HepG2 (cell line): Measurements from ENCODE around the gene ZIM2. TPM values are rescaled to one million over a fixed set of nuclear protein-coding genes. Genes with fewer than 3 reads are reported as not detected.

ENCODE experiments used
- ATAC-seq: fragments of 200-7000 bp; cut with Tn5 transposase; 3 replicates; pipeline ENCODE4 v1.9.1; 2020; ENCODE audit warnings: mild to moderate bottlenecking, moderate library complexity
- BruUV-seq: library from RNA; stranded (reverse); fragments of 400-500 nt; replicated peaks from 2 replicates; lab custom pipeline; 2021; lab: Mats Ljungman, UMichigan
- CTCF ChIA-PET: fragments of 300-600 bp; formaldehyde crosslinking; extraction: SDS; loops from one replicate; lab custom pipeline; 2021; ENCODE audit warnings: low total read pairs, inconsistent platforms, low intra/inter-chr PET ratio; lab: Yijun Ruan, JAX
- POLR2A ChIA-PET: fragments of 350-600 bp; sonication (Branson Sonifier 250); formaldehyde crosslinking; loops from one replicate; lab custom pipeline; 2020; ENCODE audit warnings: antibody characterized with exemption, inconsistent platforms; lab: Yijun Ruan, JAX
- DNase-seq: peaks from one replicate; pipeline ENCODE4 v3.0.0-alpha.2; 2015; ENCODE audit warnings: low spot score
- FAIRE-seq: peaks from 3 replicates; lab custom pipeline; 2011; peaks lifted over from hg19 to GRCh38; lab: Jason Lieb, UNC
- H2AFZ ChIP-seq: one replicate; pipeline ENCODE4 v1.6.1; 2011; ENCODE audit warnings: low read length, inconsistent platforms
- H3K27ac ChIP-seq: fragments of 300-600 bp; 3 replicates; pipeline ENCODE4 v1.8.0; 2011; ENCODE audit warnings: mixed run types, mild to moderate bottlenecking, mixed read lengths, low read length, inconsistent platforms; ENCODE audit not compliant: insufficient read depth; ENCODE audit errors: extremely low read length
- H3K27me3 ChIP-seq, 2 experiments: fragments of 200-600 bp in 1 of 2; 2 replicates in 1 of 2; 3 replicates in 1 of 2; pipeline versions ENCODE4 v1.6.0 to v1.8.0; 2011; ENCODE audit warnings: low read length in 2 of 2, mild to moderate bottlenecking in 2 of 2, moderate library complexity in 2 of 2, inconsistent platforms in 1 of 2; ENCODE audit not compliant: insufficient read depth in 2 of 2, control insufficient read depth in 1 of 2
- H3K36me3 ChIP-seq, 2 experiments: fragments of 200-600 bp in 1 of 2; replicated peaks in 1 of 2; 2 replicates in 1 of 2; 3 replicates in 1 of 2; pipeline versions ENCODE4 v1.5.1 to v1.8.0; 2011; ENCODE audit warnings: low read length in 2 of 2, inconsistent platforms in 1 of 2; ENCODE audit not compliant: insufficient read depth in 2 of 2, control insufficient read depth in 1 of 2
- H3K4me1 ChIP-seq: 2 replicates; pipeline ENCODE4 v1.5.1; 2012; ENCODE audit warnings: low read length, inconsistent platforms; ENCODE audit not compliant: insufficient read depth
- H3K4me2 ChIP-seq: 2 replicates; pipeline ENCODE4 v1.6.0; 2011; ENCODE audit warnings: low read depth, low read length, inconsistent platforms
- H3K4me3 ChIP-seq, 3 experiments: fragments of 200-600 bp in 1 of 3; sonication (generic), shearing (Covaris generic) in 1 of 3; replicated peaks in 1 of 3; 2 replicates each; pipeline ENCODE4 v1.5.1; 2011 to 2016; ENCODE audit warnings: low read length in 3 of 3, inconsistent platforms in 2 of 3, low read depth in 2 of 3, mild to moderate bottlenecking in 2 of 3, control low read depth in 1 of 3, mixed read lengths in 1 of 3; ENCODE audit not compliant: insufficient read depth in 1 of 3
- H3K79me2 ChIP-seq: one replicate; pipeline ENCODE4 v1.6.1; 2011; ENCODE audit warnings: low read length, inconsistent platforms; ENCODE audit not compliant: insufficient read depth
- H3K9ac ChIP-seq: 2 replicates; pipeline ENCODE4 v1.6.0; 2011; ENCODE audit warnings: mild to moderate bottlenecking, low read depth, low read length, inconsistent platforms; ENCODE audit not compliant: insufficient read depth
- H3K9me3 ChIP-seq: 2 replicates; pipeline ENCODE4 v1.5.1; 2012; ENCODE audit warnings: mild to moderate bottlenecking, low read length
- H4K20me1 ChIP-seq: 2 replicates; pipeline ENCODE4 v1.6.0; 2011; ENCODE audit warnings: inconsistent platforms, mild to moderate bottlenecking, low read length, moderate library complexity; ENCODE audit not compliant: insufficient read depth
- HNRNPLL ChIP-seq: fragments of 200-400 bp; formaldehyde crosslinking; IDR thresholded peaks from 2 replicates; pipeline ENCODE4 v1.6.1; 2017; ENCODE audit warnings: mild to moderate bottlenecking, low read depth, low read length; ENCODE audit not compliant: poor library complexity, severe bottlenecking
- KMT2B ChIP-seq: IDR thresholded peaks from 2 replicates; pipeline ENCODE4 v1.6.1; 2016; ENCODE audit warnings: missing genetic modification reagents, missing compliant biosample characterization
- WGBS: methylation state at CpG from one replicate; pipeline ENCODE4 v1.1.6; 2017; ENCODE audit warnings: low lambda C conversion rate; 5-methylcytosine and 5-hydroxymethylcytosine counted together
- in situ Hi-C: cut with HindIII; loops from 2 replicates; pipeline ENCODE4 v1.10.0; 2017; ENCODE audit warnings: low pct_unique_long_range_greater_than_20kb; ENCODE audit not compliant: extremely low pct_ligation_motif_present
- intact Hi-C: fragments of 100-400 bp; cut with micrococcal nuclease; formaldehyde crosslinking; loops from one replicate; pipeline ENCODE4 v1.10.0; 2022; ENCODE audit not compliant: unreplicated experiment
- polyA plus RNA-seq, 8 experiments: library from polyadenylated mRNA; depleted of rRNA in 3 of 8; stranded (reverse) in 7 of 8; unstranded in 1 of 8; fragments of >200 nt; fragmentation: Illumina TruSeq in 4 of 8; extraction: Trizol in 4 of 8; gene quantifications; 2 replicates each; pipeline versions ENCODE4 v1.2.1 to v1.2.3, GENCODE V29; 2011 to 2016; ENCODE audit warnings: low read depth in 4 of 8, missing spikeins in 1 of 8, mixed read lengths in 1 of 8; ENCODE audit not compliant: insufficient read depth in 1 of 8
- total RNA-seq, 5 experiments: library from RNA; depleted of rRNA; stranded (reverse); fragments of >200 nt; fragmentation: Illumina TruSeq; extraction: Trizol; gene quantifications; 2 replicates each; pipeline ENCODE4 v1.2.3, GENCODE V29; 2016; ENCODE audit warnings: low read depth in 1 of 5
- TF ChIP-seq, protein P1 (sequence below): sonication (generic); formaldehyde crosslinking; IDR thresholded peaks from 2 replicates; pipeline ENCODE4 v1.5.1; 2020; ENCODE audit warnings: mild to moderate bottlenecking, missing genetic modification reagents, moderate library complexity

Gene ZIM2
- total and polyA plus RNA-seq, 2 of the 13 experiments (the other 11 are each of a cell fraction or from before 2014, with no cell fraction given): 7.2 to 10.3 TPM

DNA sequence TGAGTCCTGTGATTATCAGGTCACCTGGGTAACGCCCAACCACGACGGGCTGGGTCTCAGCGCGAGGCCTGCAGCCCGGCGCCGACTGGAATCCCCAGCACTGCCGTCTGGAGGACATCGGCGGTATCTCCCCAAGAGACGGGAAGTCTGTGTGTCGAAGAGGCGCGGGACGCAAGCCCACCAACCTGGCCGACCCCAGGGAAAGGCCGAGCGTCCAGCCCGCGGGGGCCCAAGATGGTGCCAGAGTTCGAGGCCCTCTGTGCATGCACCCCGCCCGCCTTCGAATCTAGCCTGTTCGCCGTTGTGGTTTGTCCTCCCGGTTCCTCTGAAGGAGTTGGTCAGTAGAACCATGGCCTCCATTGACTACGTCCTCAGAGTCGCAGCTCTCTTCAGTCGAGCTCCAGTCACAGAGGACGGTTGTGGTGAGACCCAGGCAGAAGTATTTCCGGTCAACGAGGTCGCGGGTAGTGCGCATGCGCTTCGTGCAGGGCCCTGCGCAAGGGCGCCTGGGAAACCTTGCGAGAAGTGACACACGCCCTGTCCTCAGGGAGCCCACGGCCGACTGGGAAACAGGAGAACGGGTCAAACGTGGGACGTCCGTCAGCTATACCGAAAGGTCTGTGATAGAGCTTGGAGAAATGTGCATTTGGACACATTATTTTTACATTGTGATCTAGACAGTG lies 24.1 kb upstream of the ZIM2 start:
- WGBS: 95% methylated on average over 37 of the region's 50 CpGs
- 0 out of 2 replicates have a peak, but pooled peaks cover 3% of the 10 kb centered on the region for H3K9me3 ChIP-seq
- no peak for ATAC-seq
- FAIRE-seq: no peak
- H3K4me2 ChIP-seq: no peak overlapping the region
- H3K27ac ChIP-seq: no peak overlapping the region
- POLR2A ChIA-PET: interaction anchor here (1.6 kb wide), 1 partner anchor 24 kb away, joined by 4 read pairs; the partner anchor contains the start of genes PEG3 and ZIM2
- in situ Hi-C loops: no loop called here
- intact Hi-C loops: no loop called here
- no peak overlapping the region for H2AFZ ChIP-seq
- BruUV-seq: no TSS peak
- H4K20me1 ChIP-seq: no peaks in the 10 kb centered on the region
- DNase-seq: no peak
- no peak overlapping the region for H3K4me3 ChIP-seq
- H3K9ac ChIP-seq: no peak overlapping the region
- H3K27me3 ChIP-seq: no peaks in the 10 kb centered on the region
- H3K36me3 ChIP-seq: no peaks in the 10 kb centered on the region
- TF ChIP-seq HNRNPLL: peak; percentile 22
- TF ChIP-seq, protein P1, sequence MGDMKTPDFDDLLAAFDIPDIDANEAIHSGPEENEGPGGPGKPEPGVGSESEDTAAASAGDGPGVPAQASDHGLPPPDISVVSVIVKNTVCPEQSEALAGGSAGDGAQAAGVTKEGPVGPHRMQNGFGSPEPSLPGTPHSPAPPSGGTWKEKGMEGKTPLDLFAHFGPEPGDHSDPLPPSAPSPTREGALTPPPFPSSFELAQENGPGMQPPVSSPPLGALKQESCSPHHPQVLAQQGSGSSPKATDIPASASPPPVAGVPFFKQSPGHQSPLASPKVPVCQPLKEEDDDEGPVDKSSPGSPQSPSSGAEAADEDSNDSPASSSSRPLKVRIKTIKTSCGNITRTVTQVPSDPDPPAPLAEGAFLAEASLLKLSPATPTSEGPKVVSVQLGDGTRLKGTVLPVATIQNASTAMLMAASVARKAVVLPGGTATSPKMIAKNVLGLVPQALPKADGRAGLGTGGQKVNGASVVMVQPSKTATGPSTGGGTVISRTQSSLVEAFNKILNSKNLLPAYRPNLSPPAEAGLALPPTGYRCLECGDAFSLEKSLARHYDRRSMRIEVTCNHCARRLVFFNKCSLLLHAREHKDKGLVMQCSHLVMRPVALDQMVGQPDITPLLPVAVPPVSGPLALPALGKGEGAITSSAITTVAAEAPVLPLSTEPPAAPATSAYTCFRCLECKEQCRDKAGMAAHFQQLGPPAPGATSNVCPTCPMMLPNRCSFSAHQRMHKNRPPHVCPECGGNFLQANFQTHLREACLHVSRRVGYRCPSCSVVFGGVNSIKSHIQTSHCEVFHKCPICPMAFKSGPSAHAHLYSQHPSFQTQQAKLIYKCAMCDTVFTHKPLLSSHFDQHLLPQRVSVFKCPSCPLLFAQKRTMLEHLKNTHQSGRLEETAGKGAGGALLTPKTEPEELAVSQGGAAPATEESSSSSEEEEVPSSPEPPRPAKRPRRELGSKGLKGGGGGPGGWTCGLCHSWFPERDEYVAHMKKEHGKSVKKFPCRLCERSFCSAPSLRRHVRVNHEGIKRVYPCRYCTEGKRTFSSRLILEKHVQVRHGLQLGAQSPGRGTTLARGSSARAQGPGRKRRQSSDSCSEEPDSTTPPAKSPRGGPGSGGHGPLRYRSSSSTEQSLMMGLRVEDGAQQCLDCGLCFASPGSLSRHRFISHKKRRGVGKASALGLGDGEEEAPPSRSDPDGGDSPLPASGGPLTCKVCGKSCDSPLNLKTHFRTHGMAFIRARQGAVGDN (CRISPR knock-in tag): 0 out of 2 replicates have a peak, but pooled peaks have one; percentile 11
- TF ChIP-seq KMT2B (CRISPR knock-in tag): no peak
- peaks cover 20% of the 10 kb centered on the region for H3K4me1 ChIP-seq
- H3K79me2 ChIP-seq: no peaks in the 10 kb centered on the region
- CTCF ChIA-PET: no interaction called here
